H1 (cell line): Measurements from ENCODE around the gene NAB1. TPM values are rescaled to one million over a fixed set of nuclear protein-coding genes. Genes with fewer than 3 reads are reported as not detected.

ENCODE experiments used
- BACH1 ChIP-seq: IDR thresholded peaks from 2 replicates; pipeline ENCODE4 v1.6.1; 2012; ENCODE audit warnings: low read length, improper control_type of control experiment
- RAD21 ChIP-seq, 2 experiments: IDR thresholded peaks in 1 of 2; conservative IDR thresholded peaks in 1 of 2; 2 replicates each; pipeline ENCODE4 v1.6.1; 2011; ENCODE audit warnings: low read depth in 2 of 2, low read length in 2 of 2, improper control_type of control experiment in 1 of 2, inconsistent platforms in 1 of 2, mild to moderate bottlenecking in 1 of 2, moderate library complexity in 1 of 2
- RBBP5 ChIP-seq: IDR thresholded peaks from 2 replicates; pipeline ENCODE4 v1.7.1; 2012; ENCODE audit warnings: low read depth, mild to moderate bottlenecking, inconsistent platforms, low read length, moderate library complexity, borderline replicate concordance
- SIN3A ChIP-seq, 2 experiments: IDR thresholded peaks in 1 of 2; conservative IDR thresholded peaks in 1 of 2; 2 replicates each; pipeline ENCODE4 v1.6.1; 2011 to 2012; ENCODE audit warnings: low read length in 2 of 2, improper control_type of control experiment in 1 of 2, low read depth in 1 of 2, mild to moderate bottlenecking in 1 of 2
- SP4 ChIP-seq: IDR thresholded peaks from 2 replicates; pipeline ENCODE4 v1.6.1; 2012; ENCODE audit warnings: low read length, inconsistent platforms
- SRF ChIP-seq: IDR thresholded peaks from 2 replicates; pipeline ENCODE4 v1.6.1; 2011; ENCODE audit warnings: mild to moderate bottlenecking, low read depth, low read length, moderate library complexity
- SUZ12 ChIP-seq: fragments of 200-600 bp; sonication (generic); IDR thresholded peaks from 2 replicates; pipeline ENCODE4 v1.6.1; 2012; ENCODE audit warnings: mild to moderate bottlenecking, inconsistent platforms, low read length, moderate library complexity, mixed read lengths
- polyA plus RNA-seq, 7 experiments: library from polyadenylated mRNA; depleted of rRNA in 3 of 7; stranded (reverse) in 5 of 7; unstranded in 2 of 7; fragments of >200 nt in 5 of 7; fragments of 200-250 nt in 2 of 7; gene quantifications; 1 replicate in 5 of 7; 2 replicates in 1 of 7; 4 replicates in 1 of 7; pipeline versions ENCODE4 v1.2.1 to v1.2.3, GENCODE V29; 2011 to 2013; ENCODE audit warnings: missing spikeins in 2 of 7, mixed read lengths in 2 of 7
- total RNA-seq: library from RNA; stranded (reverse); fragmentation: NEBNext Ultra II Directional; extraction: Animal tissue kit (Norgen Biotek cat#: 25700); gene quantifications from 2 replicates; pipeline ENCODE4 v1.2.1, GENCODE V29; 2021

Gene NAB1
- total and polyA plus RNA-seq, 2 of the 8 experiments (the other 6 are each of a cell fraction or from before 2014, with no cell fraction given), result 8.5 to 28.6 TPM

- TF ChIP-seq BACH1, result no peak
- TF ChIP-seq RBBP5, result no peak
- no peak for TF ChIP-seq SRF
- no peak for TF ChIP-seq RAD21 (IDR thresholded peaks at IDR 0.05 in 1 of 2, conservative IDR thresholded peaks at IDR 0.05 in 1 of 2; ENCODE audit: low read depth in 2 of 2, low read length in 2 of 2)
- no peak for TF ChIP-seq SP4
- TF ChIP-seq SUZ12, result no peak
- TF ChIP-seq SIN3A (conservative IDR thresholded peaks at IDR 0.05 in 1 of 2, IDR thresholded peaks at IDR 0.05 in 1 of 2; ENCODE audit: low read depth in 1 of 2, low read length in 2 of 2), result no peak
Observed at GRCh38 chr2:190656301-190656700, 7.4 kb downstream of the NAB1 start (continued).
